ENCODE results near the gene HOXC12.

The HOXC12 gene

GRCh38 chr12:53956251-53956887 lies 1.7 kb downstream of the HOXC12 start:
- TF ChIP-seq CTCF (IDR thresholded peaks at IDR 0.05): no peak

- TF ChIP-seq CTCF (IDR thresholded peaks at IDR 0.05): no peak
Observed at GRCh38 chr12:53956914-53957536, 2.3 kb downstream of the HOXC12 start.

DNA sequence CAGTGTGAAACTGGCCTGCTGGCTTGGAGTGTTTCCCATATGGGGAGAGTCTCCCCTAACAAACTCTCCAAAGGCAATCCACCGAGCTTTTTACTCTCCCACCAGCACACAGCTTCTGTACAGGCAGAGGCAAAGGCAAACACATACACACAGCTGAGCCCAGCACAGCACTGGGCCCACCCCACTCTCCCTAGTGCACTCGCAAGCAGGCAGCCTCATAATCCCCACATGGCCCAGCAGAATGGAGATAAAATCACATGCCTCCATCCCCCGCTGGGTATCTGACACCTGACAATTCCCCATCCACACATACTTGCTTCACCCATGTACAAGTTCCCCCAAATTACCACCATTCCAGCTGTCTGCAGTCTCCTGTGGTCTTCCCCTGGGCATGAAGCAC lies 3.4 kb downstream of the HOXC12 start:
- TF ChIP-seq CTCF (IDR thresholded peaks at IDR 0.05): no peak

DNA sequence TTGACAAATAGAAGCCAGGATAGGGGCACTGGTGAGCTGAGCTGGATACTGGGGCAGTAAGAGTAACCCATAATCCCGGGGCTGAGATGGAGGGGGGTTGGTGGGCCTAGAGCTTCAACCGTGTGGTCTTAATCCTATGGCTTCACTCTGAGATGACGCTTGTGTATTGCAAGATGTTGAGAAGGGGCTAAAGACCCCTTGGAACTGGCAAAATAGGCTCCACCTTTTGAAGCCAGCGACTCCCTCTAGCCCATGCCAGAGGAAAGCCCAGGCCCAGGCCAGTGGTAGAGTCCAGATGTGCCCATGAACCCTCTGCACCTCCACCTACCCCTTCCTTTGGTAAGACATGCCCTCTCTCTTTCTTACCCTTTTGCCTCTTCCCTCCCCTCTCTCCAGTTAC lies 4.6 kb downstream of the HOXC12 start:
- TF ChIP-seq CTCF (IDR thresholded peaks at IDR 0.05): no peak

GRCh38 chr12:53960187-53961024 lies 5.7 kb downstream of the HOXC12 start:
- TF ChIP-seq CTCF (IDR thresholded peaks at IDR 0.05): no peak

GRCh38 chr12:53961025-53961761 lies 6.5 kb downstream of the HOXC12 start:
- TF ChIP-seq CTCF (IDR thresholded peaks at IDR 0.05): no peak

- no peak for TF ChIP-seq CTCF (IDR thresholded peaks at IDR 0.05)
Observed at GRCh38 chr12:53963005-53963404, 8.3 kb downstream of the HOXC12 start.
